Lower leg skin (tissue), 4 donors: ENCODE results near the gene SBK2. TPM values are rescaled to one million over a fixed set of nuclear protein-coding genes. Genes with fewer than 3 reads are reported as not detected.
"Not testable (repeated sequence)": the region's sequence is repeated elsewhere in the genome, so short reads cannot be mapped to it uniquely, and the experiment has no call there.

ENCODE experiments used
- DNase-seq, 2 donors: peaks; one replicate each; pipeline ENCODE4 v3.0.0-alpha.2; 2019; ENCODE audit warnings: low spot score in 2 of 2
- H3K4me3 ChIP-seq: fragments of 200-600 bp; sonication (generic); 2 replicates; pipeline ENCODE4 v1.5.1; 2017; ENCODE audit warnings: mild to moderate bottlenecking, low read depth; ENCODE audit not compliant: poor library complexity, severe bottlenecking
- POLR2A ChIP-seq, 2 donors: fragments of 450-650 bp; IDR thresholded peaks; one replicate each; pipeline ENCODE4 v1.6.1; 2016 to 2017; ENCODE audit warnings: antibody characterized with exemption in 2 of 2, mild to moderate bottlenecking in 1 of 2, moderate library complexity in 1 of 2
- WGBS, 2 donors: methylation state at CpG; one replicate each; pipeline ENCODE4 v1.1.5; 2018; 5-methylcytosine and 5-hydroxymethylcytosine counted together
- intact Hi-C: fragments of 100-400 bp; cut with DNase I; formaldehyde crosslinking; loops from one replicate; pipeline ENCODE4 v1.15.0; 2023; ENCODE audit warnings: low total_unique reads
- total RNA-seq, 4 donors: library from RNA; depleted of rRNA; stranded (reverse); fragments of >200 nt; gene quantifications; one replicate each; pipeline ENCODE4 v1.1.0, GENCODE V29; 2016
- TF ChIP-seq, protein P1 (sequence below), 3 donors: fragments of 450-650 bp; IDR thresholded peaks; one replicate each; pipeline ENCODE4 v1.5.1; 2016; ENCODE audit warnings: antibody characterized with exemption in 3 of 3, mild to moderate bottlenecking in 3 of 3, moderate library complexity in 2 of 3

SBK2 gene
- total RNA-seq, 4 donors from 2014 or later: not detected

DNA sequence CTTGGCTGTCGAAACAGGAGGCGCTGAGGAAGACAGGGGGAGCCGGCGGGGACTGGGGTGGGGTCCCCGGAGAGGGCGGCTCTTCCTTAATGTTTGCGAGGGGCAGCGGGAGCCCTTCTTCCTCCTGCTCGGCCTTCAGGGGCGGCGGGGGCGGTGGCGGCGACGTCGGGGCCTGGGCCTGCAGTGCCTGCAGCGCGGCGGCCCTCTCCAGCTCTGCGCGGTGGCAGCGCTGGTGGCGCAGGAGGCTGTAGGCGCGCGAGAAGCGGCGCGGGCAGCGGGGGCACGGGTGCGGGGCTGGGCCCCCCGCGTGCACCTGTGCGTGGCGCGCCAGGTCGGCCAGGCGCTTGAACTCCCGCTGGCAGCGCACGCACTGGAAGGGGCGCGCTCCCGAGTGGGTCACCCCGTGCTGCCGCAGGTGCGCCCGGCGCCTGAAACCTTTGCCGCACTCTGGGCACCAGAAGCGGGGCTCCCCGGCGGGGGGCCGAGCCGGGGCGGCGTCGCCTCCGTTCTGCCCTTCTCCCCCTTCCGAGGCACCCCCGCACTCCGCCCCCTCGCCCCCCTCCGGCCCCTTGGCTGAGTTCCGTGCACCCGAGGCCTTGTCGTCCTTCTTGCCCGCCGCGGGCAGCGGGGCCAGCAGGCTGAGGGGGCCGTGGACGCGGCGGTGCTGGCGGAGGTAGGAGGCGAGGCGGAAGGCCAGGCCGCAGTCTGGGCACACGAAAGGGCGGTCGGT, 41.3 kb upstream of the SBK2 start:
- no peak for DNase-seq
- no peak for TF ChIP-seq POLR2A (IDR thresholded peaks at IDR 0.05)
- TF ChIP-seq, protein P1, sequence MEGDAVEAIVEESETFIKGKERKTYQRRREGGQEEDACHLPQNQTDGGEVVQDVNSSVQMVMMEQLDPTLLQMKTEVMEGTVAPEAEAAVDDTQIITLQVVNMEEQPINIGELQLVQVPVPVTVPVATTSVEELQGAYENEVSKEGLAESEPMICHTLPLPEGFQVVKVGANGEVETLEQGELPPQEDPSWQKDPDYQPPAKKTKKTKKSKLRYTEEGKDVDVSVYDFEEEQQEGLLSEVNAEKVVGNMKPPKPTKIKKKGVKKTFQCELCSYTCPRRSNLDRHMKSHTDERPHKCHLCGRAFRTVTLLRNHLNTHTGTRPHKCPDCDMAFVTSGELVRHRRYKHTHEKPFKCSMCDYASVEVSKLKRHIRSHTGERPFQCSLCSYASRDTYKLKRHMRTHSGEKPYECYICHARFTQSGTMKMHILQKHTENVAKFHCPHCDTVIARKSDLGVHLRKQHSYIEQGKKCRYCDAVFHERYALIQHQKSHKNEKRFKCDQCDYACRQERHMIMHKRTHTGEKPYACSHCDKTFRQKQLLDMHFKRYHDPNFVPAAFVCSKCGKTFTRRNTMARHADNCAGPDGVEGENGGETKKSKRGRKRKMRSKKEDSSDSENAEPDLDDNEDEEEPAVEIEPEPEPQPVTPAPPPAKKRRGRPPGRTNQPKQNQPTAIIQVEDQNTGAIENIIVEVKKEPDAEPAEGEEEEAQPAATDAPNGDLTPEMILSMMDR (IDR thresholded peaks at IDR 0.05): no peak
- no peak overlapping the region for H3K4me3 ChIP-seq
- WGBS, 2 donors: 93 to 95% methylated on average over 54 to 75 of the region's 83 CpGs
- intact Hi-C loops: no loop called here

DNA sequence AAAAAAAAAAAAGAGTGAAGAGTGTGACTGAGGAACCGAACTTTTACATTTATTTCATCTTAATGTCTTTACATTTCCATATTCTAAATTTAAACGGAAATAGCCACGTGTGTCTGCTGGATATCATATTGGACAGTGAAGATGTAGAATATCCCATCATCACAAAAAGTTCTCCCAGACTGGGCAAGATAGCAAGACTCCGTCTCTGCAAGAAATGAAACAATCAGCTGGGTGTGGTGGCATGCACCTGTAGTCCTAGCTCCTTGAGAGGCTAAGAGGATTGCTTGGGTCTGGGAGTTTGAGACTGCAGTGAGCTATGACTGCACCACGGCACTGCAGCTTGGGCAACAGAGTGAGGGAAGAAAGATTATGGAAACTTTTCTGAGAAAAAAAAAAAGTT, 39.8 kb upstream of the SBK2 start:
- TF ChIP-seq POLR2A (IDR thresholded peaks at IDR 0.05): no peak
- TF ChIP-seq, protein P1 (IDR thresholded peaks at IDR 0.05): no peak
- intact Hi-C loops: no loop called here
- 87% methylated on average over 5 of the region's 5 CpGs for WGBS, 2 donors
- no peak for DNase-seq
- no peak overlapping the region for H3K4me3 ChIP-seq

DNA sequence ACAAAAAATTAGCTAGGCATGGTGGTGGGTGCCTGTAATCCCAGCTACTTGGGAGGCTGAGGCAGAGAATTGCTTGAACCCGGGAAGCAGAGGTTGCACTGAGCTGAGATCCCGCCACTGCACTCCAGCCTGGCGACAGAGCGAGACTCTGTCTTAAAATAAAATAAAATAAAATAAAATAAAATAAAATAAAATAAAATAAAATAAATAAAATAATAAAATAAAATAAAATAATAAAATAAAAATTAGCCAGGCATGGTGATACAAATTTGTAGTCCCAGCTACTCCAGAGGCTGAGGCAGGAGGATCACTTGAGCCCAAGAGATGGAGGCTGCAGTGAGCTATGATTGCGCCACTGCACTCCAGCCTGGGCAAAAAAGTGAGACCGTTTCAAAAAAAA, 37.0 kb upstream of the SBK2 start:
- DNase-seq, H3K4me3 ChIP-seq, intact Hi-C loops: not testable (repeated sequence)
- 85 to 86% methylated on average over 6 of the region's 6 CpGs for WGBS, 2 donors

GRCh38 chr19:55569477-55569876, 32.5 kb upstream of the SBK2 start:
- DNase-seq, intact Hi-C loops, H3K4me3 ChIP-seq: not testable (repeated sequence)
- WGBS, 2 donors: 90 to 94% methylated on average over 5 of the region's 5 CpGs

DNA sequence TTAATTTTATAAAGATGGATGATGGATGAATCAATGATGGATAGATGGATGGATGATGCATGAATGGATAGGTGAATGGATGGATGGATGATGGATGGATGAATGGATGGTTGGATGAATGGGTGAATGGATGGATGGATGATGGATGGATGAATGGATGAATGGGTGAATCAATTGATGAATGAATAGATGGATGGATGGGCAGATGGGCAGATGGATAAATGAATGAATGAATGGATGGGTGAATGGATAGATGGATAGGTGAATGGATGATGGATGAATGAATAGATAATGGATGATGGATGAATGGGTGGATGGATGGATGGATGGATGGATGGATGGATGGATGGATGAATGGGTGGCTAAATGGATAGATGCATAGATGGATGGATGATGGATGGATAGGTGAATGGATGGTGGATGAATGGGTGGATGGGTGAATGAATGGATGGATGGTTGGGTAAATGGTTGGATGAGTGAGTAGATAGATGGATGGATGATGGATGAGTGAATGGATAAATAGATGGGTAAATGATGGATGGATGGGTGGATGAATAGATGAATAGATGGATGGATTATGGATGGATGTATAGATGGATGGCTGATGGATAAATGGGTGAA, 30.9 kb upstream of the SBK2 start:
- no peak for TF ChIP-seq POLR2A (IDR thresholded peaks at IDR 0.05)
- TF ChIP-seq, protein P1 (IDR thresholded peaks at IDR 0.05): no peak
- DNase-seq: no peak
- H3K4me3 ChIP-seq: no peak overlapping the region
- intact Hi-C loops: no loop called here

GRCh38 chr19:55566823-55567222, 29.9 kb upstream of the SBK2 start:
- 35 to 39% methylated on average over 9 of the region's 9 CpGs for WGBS, 2 donors
- H3K4me3 ChIP-seq: no peak overlapping the region
- TF ChIP-seq, protein P1 (IDR thresholded peaks at IDR 0.05): no peak
- TF ChIP-seq POLR2A (IDR thresholded peaks at IDR 0.05): no peak
- DNase-seq: no peak
- intact Hi-C loops: no loop called here

- 26 to 36% methylated on average over 12 of the region's 12 CpGs for WGBS, 2 donors
- no peak for TF ChIP-seq POLR2A (IDR thresholded peaks at IDR 0.05)
- TF ChIP-seq, protein P1 (IDR thresholded peaks at IDR 0.05): no peak
- H3K4me3 ChIP-seq: no peak overlapping the region
- intact Hi-C loops: no loop called here
- no peak for DNase-seq
These were observed 26.3 kb upstream of the SBK2 start for GRCh38 chr19:55563261-55563690.
